ENCODE measurements around the gene HDAC9.

Gene HDAC9

GRCh38 chr7:18489624-18490023 is 5.9 kb upstream of the HDAC9 start:
- intact Hi-C loops (cut with DNase I), result no loop called here
- DNase-seq, result no peak

GRCh38 chr7:18491871-18492270 is 3.7 kb upstream of the HDAC9 start:
- intact Hi-C loops (cut with DNase I), result no loop called here
- DNase-seq, result no peak

GRCh38 chr7:18494406-18494805 is 1.1 kb upstream of the HDAC9 start:
- DNase-seq, result no peak
- intact Hi-C loops (cut with DNase I), result no loop called here

- peak in 27 of 42 donors; percentile 13 to 65 (median 37) for DNase-seq
- intact Hi-C loops (cut with DNase I), result no loop called here
Measured at GRCh38 chr7:18494821-18495408, 634 bp upstream of the HDAC9 start.

GRCh38 chr7:18496341-18496700 is 772 bp downstream of the HDAC9 start:
- no peak for DNase-seq
- intact Hi-C loops (cut with DNase I), result no loop called here

GRCh38 chr7:18497082-18497481 is 1.5 kb downstream of the HDAC9 start:
- intact Hi-C loops (cut with DNase I), result no loop called here
- DNase-seq, result no peak

- DNase-seq, result no peak
- intact Hi-C loops (cut with DNase I), result no loop called here
Measured at GRCh38 chr7:18497800-18498199, 2.3 kb downstream of the HDAC9 start.

GRCh38 chr7:18498341-18498740 is 2.8 kb downstream of the HDAC9 start:
- intact Hi-C loops (cut with DNase I), result no loop called here
- no peak for DNase-seq

- no peak for DNase-seq
Measured at GRCh38 chr7:18499407-18500177, 4.0 kb downstream of the HDAC9 start.

GRCh38 chr7:18503126-18503866 is 7.7 kb downstream of the HDAC9 start:
- no peak for DNase-seq
- intact Hi-C loops (cut with DNase I), result no loop called here

More at GRCh38 chr7:18499407-18500177, 4.0 kb downstream of the HDAC9 start:
- intact Hi-C loops (cut with DNase I), result no loop called here

GRCh38 chr7:18504965-18505364 is 9.4 kb downstream of the HDAC9 start:
- intact Hi-C loops (cut with DNase I), result no loop called here
- DNase-seq, result no peak

GRCh38 chr7:18505870-18506460 is 10.4 kb downstream of the HDAC9 start:
- no peak for DNase-seq
- intact Hi-C loops (cut with DNase I), result no loop called here

- no peak for DNase-seq
- intact Hi-C loops (cut with DNase I), result no loop called here
Measured at GRCh38 chr7:18508443-18509427, 13.2 kb downstream of the HDAC9 start.

GRCh38 chr7:18509481-18509880 is 13.9 kb downstream of the HDAC9 start:
- intact Hi-C loops (cut with DNase I), result no loop called here
- DNase-seq, result no peak

- DNase-seq, result no peak
- intact Hi-C loops (cut with DNase I), result no loop called here
Measured at GRCh38 chr7:18511351-18512140, 16.0 kb downstream of the HDAC9 start.

- DNase-seq, result no peak
- intact Hi-C loops (cut with DNase I), result no loop called here
Measured at GRCh38 chr7:18513343-18513742, 17.8 kb downstream of the HDAC9 start.

GRCh38 chr7:18515067-18515466 is 19.5 kb downstream of the HDAC9 start:
- no peak for DNase-seq
- intact Hi-C loops (cut with DNase I), result no loop called here

- no peak for DNase-seq
- intact Hi-C loops (cut with DNase I), result no loop called here
Measured at GRCh38 chr7:18517646-18518045, 22.1 kb downstream of the HDAC9 start.
